GM18520 (cell line): Measurements from ENCODE around the gene FBXL7.

Experiments used
- ATAC-seq: cut with Tn5 transposase; IDR thresholded peaks from one replicate; pipeline ENCODE4 v1.9.1; 2021; ENCODE audit not compliant: unreplicated experiment

FBXL7 gene

GRCh38 chr5:15610216-15610615 is 110.2 kb downstream of the FBXL7 start:
- ATAC-seq, result no peak

GRCh38 chr5:15611008-15611407 is 111.0 kb downstream of the FBXL7 start:
- no peak for ATAC-seq

- ATAC-seq, result no peak
Measured at GRCh38 chr5:15612915-15613635, 113.1 kb downstream of the FBXL7 start.

- ATAC-seq, result no peak
Measured at GRCh38 chr5:15614679-15615078, 114.7 kb downstream of the FBXL7 start.

GRCh38 chr5:15615859-15616258 is 115.9 kb downstream of the FBXL7 start:
- no peak for ATAC-seq

GRCh38 chr5:15618938-15619337 is 119.0 kb downstream of the FBXL7 start:
- ATAC-seq, result no peak

GRCh38 chr5:15620501-15620900 is 120.5 kb downstream of the FBXL7 start:
- no peak for ATAC-seq

- no peak for ATAC-seq
Measured at GRCh38 chr5:15621094-15621493, 121.1 kb downstream of the FBXL7 start.

GRCh38 chr5:15623794-15624193 is 123.8 kb downstream of the FBXL7 start:
- no peak for ATAC-seq

GRCh38 chr5:15627109-15627508 is 127.1 kb downstream of the FBXL7 start:
- ATAC-seq, result no peak

GRCh38 chr5:15627647-15628046 is 127.7 kb downstream of the FBXL7 start:
- ATAC-seq, result no peak

- no peak for ATAC-seq
Measured at GRCh38 chr5:15630441-15630840, 130.5 kb downstream of the FBXL7 start.

- no peak for ATAC-seq
Measured at GRCh38 chr5:15634591-15635288, 134.8 kb downstream of the FBXL7 start.

- no peak for ATAC-seq
Measured at GRCh38 chr5:15635289-15635616, 135.3 kb downstream of the FBXL7 start.

- ATAC-seq, result no peak
Measured at GRCh38 chr5:15637345-15637744, 137.4 kb downstream of the FBXL7 start.

GRCh38 chr5:15637886-15638285 is 137.9 kb downstream of the FBXL7 start:
- no peak for ATAC-seq

- no peak for ATAC-seq
Measured at GRCh38 chr5:15638296-15638695, 138.3 kb downstream of the FBXL7 start.

GRCh38 chr5:15639288-15639687 is 139.3 kb downstream of the FBXL7 start:
- no peak for ATAC-seq

- ATAC-seq, result no peak
Measured at GRCh38 chr5:15640116-15640515, 140.1 kb downstream of the FBXL7 start.

GRCh38 chr5:15643731-15644130 is 143.8 kb downstream of the FBXL7 start:
- ATAC-seq, result no peak

- no peak for ATAC-seq
Measured at GRCh38 chr5:15645381-15646160, 145.6 kb downstream of the FBXL7 start.

GRCh38 chr5:15646371-15646770 is 146.4 kb downstream of the FBXL7 start:
- ATAC-seq, result no peak
